Erythroblast (primary cell): ENCODE results near the gene ATP1A1.

Experiments used
- DNase-seq, 2 experiments: peaks; one replicate each; lab custom pipeline; 2025; lab: John Stamatoyannopoulos, UW
- GATA1 ChIP-seq: IDR thresholded peaks from 2 replicates; pipeline ENCODE4 v1.6.1; 2011; ENCODE audit warnings: low read depth, mild to moderate bottlenecking, control low read depth, low read length, moderate library complexity
- POLR2A ChIP-seq: IDR thresholded peaks from 2 replicates; pipeline ENCODE4 v1.6.1; 2011; ENCODE audit warnings: mild to moderate bottlenecking, low read length

ATP1A1 gene

DNA sequence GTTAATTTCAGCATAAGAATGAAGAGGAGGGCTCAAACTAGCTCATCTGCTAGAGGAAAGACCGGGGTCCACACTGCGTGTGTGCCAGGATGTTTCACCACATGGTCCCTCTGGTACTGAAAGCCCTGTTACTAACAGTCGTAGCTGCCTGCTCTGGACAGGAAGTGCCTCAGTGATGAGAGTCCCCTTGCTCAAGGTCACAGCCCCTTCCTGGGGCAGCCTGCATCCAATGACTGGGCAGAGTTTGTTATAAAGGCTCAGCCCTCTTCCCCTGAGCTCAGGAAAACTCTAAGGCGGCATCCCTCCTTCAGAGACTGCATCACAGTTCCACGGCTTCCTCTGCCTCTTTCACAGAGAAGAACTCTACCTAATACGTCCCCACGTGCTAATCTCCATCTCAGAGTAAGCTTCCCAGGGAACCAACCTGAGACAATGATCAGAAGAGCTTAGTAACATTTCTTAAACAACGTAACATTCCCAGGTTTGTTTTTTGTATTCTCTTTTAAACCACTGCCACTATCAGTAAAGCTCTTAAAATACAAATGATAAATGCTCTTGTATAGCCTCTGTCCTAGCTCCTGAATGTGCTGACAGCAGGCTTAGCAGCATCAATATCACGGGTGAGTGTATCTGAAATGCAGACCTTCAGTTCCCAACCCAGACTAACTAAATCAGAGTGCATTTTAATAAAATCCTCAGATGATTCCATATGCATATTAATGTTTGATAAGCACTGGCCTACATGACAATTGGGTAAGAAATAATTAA lies 38.0 kb upstream of the ATP1A1 start:
- no peak for TF ChIP-seq GATA1
- no peak for TF ChIP-seq POLR2A
- no peak for DNase-seq

DNA sequence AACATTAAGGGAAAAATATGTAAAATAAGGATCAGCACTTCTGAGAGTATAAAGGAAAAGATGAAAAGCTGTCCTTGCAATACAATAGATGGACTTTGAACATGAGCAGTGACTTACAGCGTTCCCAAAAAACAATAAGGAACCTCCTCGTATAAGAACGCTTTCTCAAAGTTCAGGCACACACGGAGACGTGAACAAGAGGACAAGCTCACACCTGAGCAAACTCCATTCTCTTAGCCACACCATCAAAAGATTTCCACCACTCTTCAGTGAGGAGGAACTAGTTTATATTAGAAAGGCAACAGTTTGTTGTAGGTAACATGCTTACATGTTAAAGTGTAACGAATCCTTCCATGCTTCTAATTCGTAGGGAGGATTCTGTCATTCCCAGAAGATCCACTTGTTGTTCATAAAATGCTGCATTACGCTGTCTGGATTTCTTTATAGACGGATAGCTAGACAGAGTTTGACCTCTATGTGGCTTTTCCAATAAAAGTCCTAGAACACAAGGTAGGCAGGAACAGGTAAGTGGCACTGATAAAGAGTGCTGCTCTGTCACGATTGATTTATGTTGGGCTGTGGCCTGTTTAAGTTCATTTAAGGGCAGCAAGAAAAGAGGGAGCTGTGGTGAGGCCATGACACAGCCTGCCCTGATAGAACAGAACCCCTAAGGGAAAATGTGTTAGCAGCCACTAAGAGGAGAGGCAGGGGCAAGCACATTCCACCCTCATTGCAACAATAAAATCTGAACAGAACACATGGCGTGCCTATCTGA lies 37.0 kb upstream of the ATP1A1 start:
- DNase-seq, result no peak
- TF ChIP-seq GATA1 (no peak), POLR2A (no peak)

DNA sequence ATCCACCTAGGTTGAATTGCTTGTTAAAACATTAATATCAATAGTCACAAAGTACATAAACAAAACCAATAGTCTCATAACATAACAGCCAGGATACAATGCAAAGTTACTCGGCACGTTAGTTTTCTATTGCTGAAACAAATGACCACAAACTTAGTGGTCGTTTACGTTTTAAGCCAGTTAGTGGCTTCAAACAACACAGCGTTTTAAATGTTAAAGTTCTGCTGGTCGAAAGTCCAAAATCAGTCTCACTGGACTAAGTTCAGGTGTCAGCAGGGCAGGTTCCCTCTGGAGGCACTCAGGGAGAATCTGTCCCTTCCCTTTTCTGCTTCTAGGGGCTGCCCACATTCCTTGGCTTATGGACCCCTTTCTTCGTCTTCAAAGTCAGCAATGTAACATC lies 35.6 kb upstream of the ATP1A1 start:
- no peak for DNase-seq
- TF ChIP-seq POLR2A, result no peak
- TF ChIP-seq GATA1, result no peak

DNA sequence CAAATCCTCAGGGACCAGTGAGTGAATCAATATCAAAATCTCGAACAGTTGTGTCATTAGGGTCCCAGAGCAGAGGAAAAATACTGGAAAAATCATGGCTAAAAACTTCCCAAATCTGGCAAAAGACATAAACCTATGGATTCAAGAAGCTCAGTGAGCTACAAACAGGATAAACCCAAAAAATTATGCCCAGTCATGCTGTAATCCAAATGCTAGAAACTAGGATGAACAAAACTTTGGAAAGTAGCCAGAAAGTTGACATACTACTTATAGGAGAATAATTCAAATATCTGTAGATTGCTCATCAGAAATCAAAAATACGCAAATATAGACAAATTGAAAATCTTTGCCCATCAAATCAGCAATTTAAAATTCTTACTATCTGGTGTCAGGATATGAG lies 34.6 kb upstream of the ATP1A1 start:
- no peak for TF ChIP-seq GATA1
- no peak for TF ChIP-seq POLR2A

DNA sequence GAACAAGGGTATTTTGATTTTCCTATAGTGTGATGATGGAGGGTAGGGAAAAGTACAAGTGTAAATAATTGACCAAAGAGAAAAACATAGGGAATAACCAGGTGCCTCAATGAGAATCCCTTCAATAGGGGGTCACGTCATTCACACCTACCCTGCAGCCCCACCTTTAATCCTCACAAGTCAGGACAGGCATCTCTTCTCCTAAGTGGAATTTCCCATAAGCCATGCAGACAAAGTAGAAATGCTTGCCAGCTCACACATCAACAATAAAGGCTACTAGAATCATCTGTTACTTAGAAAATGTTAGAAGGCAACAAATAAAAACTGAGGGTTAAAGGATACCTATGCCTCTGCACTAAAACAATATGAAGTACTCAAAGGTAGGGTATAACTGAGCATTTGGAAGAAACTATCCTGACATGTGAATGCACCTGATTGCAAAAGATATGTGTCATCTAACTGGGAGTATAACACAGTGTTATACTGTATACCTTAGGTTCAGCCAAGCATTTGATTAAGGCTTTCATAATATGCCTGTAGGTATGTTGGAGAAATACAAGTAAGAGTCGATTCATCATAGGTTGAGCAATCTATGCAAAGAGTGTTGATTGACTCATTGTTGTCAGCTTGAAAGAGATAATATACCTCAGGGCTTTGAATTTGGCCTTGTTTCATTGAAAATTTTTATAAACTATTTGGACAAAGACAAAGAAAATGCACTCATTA lies 32.4 kb upstream of the ATP1A1 start:
- DNase-seq, result no peak
- TF ChIP-seq GATA1, result no peak

More for the DNA sequence above, 34.6 kb upstream of the ATP1A1 start:
- no peak for DNase-seq

DNA sequence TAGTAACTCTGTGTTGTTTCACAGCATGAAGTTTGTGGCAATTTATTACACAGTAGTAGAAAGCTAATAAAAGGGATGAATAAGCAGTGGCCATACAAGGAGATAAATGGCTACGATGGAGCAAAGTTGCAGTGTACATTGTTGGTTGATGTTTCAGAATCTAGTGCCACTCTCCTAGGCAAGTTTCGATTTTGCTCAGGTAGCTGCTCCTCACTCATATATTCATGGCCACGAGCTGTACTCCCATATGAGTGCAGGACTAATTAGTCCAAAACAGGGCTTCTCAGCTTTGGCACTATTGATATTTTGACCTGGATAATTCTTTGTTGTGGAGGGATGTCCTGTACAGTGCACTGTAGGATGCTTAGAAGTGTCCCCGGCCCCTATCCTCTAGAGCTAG lies 30.0 kb upstream of the ATP1A1 start:
- TF ChIP-seq POLR2A (no peak), GATA1 (no peak)
- no peak for DNase-seq

DNA sequence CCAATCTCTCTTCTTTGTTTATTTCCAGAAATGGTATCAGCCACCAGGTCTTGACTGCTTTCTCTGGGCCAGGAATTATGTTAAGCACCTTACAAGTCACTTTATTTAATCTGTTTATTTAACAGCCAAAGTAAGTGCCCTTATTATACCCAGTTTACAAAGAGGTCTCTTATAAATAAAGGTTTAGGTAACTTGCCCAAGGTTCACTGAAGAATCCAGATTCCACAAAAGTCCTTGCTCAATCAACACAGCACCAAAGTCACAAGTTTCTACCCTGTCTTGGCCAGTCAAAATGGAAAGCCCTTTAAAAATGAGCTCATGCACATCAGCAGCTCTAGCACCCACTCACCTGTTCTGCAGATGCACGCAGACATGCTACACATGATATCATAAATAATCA lies 28.0 kb upstream of the ATP1A1 start:
- TF ChIP-seq GATA1 (no peak), POLR2A (no peak)

DNA sequence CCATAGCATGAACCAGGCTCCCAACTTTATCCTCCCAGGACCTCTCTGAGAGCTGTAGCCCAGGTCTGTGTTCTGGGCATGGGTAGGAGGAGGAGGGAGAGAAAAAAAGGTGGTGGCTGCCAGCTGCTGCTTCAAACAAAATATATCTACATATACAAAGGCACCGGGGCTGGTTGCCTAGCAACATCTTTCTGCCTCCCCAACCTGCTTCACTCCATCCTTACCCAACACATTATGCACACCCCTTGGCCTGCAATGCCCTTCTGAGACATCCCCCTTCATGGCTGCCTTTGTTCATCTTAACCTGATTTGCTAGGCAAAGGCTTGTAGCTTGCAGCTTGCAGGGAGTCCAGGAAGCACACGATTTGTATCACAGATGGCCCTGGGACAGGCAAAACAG lies 27.2 kb upstream of the ATP1A1 start:
- no peak for DNase-seq
- TF ChIP-seq GATA1, result no peak
- TF ChIP-seq POLR2A, result no peak

More for the DNA sequence above, 28.0 kb upstream of the ATP1A1 start:
- no peak for DNase-seq

DNA sequence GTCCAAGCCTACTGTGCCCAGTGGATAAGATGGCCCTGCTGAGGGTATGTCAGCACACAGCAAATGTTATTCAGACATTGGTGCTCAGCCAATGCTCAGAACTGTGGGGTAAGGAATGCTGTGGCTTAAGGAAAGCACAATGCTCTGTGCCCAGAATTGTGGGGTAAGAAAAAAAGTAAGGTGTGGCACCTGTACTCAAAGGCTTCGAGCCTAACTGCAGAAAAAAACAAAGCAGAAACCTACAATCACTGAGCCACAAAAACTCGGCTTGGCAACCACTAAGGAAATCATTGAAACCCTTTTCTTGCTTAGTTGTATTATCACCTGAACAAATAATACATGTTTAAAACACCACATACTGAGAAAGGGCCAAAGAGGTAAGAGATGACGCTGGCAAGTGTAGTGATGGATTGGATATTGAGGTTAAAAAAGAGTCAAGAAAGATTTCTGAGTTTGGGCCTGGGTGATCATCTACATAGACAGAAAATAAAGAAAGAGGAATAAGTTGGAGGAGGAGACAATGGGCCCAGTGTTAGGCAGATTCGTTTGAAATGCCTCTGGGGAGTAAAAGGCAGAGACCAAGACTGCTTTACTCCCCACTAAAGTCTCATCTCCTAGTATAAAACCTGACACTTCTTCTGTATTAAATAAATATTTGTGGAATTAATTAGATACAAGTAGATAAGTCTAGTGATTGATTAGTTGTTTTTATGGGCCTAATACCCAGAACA lies 25.9 kb upstream of the ATP1A1 start:
- no peak for DNase-seq
- no peak for TF ChIP-seq POLR2A
- TF ChIP-seq GATA1, result no peak

DNA sequence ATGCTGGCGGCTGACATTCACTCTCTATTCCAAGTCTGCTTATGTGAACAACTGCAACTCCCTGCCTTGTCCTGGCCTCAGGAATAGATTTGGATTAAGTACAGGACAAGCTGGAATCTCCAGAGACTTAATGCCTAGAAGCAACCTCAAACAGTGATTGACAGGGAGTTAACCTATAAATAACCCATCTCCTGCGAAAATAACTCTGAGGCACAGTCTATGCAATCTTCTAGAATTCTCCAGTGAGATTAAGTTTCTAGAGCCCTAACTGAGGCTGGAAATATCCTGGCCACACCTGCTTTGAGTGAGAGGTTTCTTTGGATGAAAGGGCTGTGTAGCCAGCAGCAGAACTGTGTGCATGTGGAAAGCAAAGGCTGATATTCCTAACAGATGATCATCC lies 25.3 kb upstream of the ATP1A1 start:
- DNase-seq, result no peak
- TF ChIP-seq POLR2A (no peak), GATA1 (no peak)

DNA sequence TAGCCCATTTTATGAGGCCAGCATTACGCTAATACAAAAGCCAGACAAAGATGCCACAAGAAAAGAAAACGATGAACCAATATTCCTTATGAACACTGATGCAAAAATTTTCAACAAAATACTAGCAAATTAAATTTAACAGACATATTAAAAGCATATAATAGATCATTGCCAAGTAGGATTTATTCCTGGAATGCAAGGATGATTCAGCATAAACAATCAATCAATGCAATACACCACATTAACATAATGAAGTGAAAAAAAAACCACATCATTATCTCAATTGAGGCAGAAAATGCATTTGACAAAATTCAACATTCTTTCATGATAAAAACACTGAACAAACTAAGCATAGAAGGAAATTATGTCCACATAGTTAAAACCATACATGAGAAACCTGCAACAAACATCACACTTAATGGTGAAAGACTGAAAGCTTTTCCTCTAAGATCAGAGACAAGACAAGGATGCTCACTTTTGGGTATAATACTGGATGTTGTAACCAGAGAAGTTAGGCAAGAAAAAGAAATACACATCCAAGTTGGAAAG lies 22.9 kb upstream of the ATP1A1 start:
- no peak for DNase-seq
- no peak for TF ChIP-seq POLR2A
- TF ChIP-seq GATA1, result no peak

DNA sequence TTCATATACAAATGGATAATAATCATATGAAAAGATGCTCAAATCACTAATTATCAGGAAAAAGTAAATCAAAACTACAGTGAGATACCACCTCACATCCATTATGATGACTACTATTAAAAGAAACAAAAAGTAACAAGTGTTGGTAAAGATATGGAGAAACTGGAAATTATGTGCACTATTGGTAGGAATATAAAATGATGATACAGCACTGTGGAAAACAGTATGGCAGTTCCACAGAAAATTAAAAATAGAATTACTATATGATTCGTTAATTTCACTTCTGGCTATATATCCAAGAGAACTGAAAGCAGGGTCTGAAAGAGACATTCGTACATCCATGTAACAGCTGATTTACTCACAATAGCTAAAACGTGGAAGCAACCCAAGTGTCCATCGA lies 21.1 kb upstream of the ATP1A1 start:
- no peak for DNase-seq
- TF ChIP-seq GATA1 (no peak), POLR2A (no peak)

DNA sequence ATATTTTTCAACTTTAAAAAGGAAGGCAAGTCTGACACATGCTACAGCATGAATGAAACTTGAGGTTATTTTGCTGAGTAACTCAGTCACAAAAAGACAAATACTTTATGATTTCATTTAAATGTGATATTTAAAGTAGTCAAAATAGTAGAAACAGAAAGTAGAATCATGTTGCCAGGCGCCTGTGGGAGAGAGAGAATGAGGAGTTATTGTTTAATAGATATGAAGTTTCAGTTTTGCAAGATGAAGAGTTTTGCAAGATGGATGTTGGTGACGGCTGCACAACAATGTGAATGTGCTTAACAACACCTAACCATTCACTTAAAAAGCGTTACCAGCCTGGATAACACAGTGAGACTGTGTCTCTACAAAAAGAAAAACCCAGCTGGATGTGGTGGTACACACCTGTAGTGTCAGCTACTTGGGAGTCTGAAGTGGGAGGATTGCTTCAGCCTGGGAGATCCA lies 20.7 kb upstream of the ATP1A1 start:
- no peak for TF ChIP-seq POLR2A
- TF ChIP-seq GATA1, result no peak
- no peak for DNase-seq

DNA sequence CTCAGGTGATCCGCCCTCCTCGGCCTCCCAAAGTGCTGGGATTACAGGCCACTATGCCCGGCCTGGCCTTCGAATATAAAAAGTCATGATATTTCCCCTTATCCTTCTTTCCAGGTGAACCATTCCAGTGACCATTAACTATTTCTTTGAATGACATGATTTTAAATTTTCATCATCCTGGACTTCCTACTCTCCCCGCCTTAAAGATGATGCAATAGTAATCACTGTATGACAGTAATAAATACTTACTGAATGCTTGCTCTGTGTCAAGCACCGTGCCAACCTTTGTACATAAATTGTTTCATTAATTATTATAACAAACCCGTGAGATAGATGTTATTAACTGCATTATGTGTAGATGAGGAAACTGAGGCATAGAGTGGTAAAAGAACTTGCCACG lies 19.9 kb upstream of the ATP1A1 start:
- TF ChIP-seq POLR2A (no peak), GATA1 (no peak)
- DNase-seq, result no peak
